ENCODE data around the gene PLCH2. TPM values are rescaled to one million over a fixed set of nuclear protein-coding genes. Genes with fewer than 3 reads are reported as not detected.

The PLCH2 gene
- total RNA-seq, 2 donors from 2014 or later, result 5.7 to 27.4 TPM

GRCh38 chr1:2506901-2507565 is 30.9 kb downstream of the PLCH2 start:
- WGBS, 2 donors, result 55 to 58% methylated on average over 8 to 15 of the region's 15 CpGs
- Histone ChIP-seq H3K36me3 (replicated peaks in 1 of 2; ENCODE audit: insufficient read depth in 1 of 2, low read depth in 2 of 2) (peaks cover 14 to 18% of the 10 kb centered on the region in 2 donors), H3K4me3 (no peak overlapping the region), H3K9me3 (no peaks in the 10 kb centered on the region), H3K27ac (no peak overlapping the region), H3K4me1 (no peaks in the 10 kb centered on the region), H3K27me3 (peaks cover 0 to 4% of the 10 kb centered on the region in 2 donors)
- TF ChIP-seq CTCF (IDR thresholded peaks at IDR 0.05), result no peak
- no peak for TF ChIP-seq POLR2A (IDR thresholded peaks at IDR 0.05)
- intact Hi-C loops (cut with DNase I), result no loop called here
- ATAC-seq (no peak), DNase-seq (no peak)

GRCh38 chr1:2507744-2508155 is 31.7 kb downstream of the PLCH2 start:
- Histone ChIP-seq H3K27ac (no peak overlapping the region), H3K27me3 (peaks cover 0 to 4% of the 10 kb centered on the region in 2 donors), H3K36me3 (replicated peaks in 1 of 2; ENCODE audit: insufficient read depth in 1 of 2, low read depth in 2 of 2) (peaks cover 17 to 20% of the 10 kb centered on the region in 2 donors), H3K9me3 (no peaks in the 10 kb centered on the region), H3K4me1 (no peaks in the 10 kb centered on the region), H3K4me3 (no peak overlapping the region)
- DNase-seq, result no peak
- intact Hi-C loops (cut with DNase I), result no loop called here
- 90% methylated on average over 5 of the region's 6 CpGs; no CpG with 5 or more reads in 1 of the 2 donors for WGBS, 2 donors
- no peak for TF ChIP-seq POLR2A (IDR thresholded peaks at IDR 0.05)
- no peak for TF ChIP-seq CTCF (IDR thresholded peaks at IDR 0.05)
- ATAC-seq, result no peak

GRCh38 chr1:2508180-2508579 is 32.1 kb downstream of the PLCH2 start:
- no peak overlapping the region for H3K4me3 ChIP-seq
- TF ChIP-seq POLR2A (IDR thresholded peaks at IDR 0.05) (no peak), CTCF (IDR thresholded peaks at IDR 0.05) (no peak)
- H3K27ac ChIP-seq, result no peak overlapping the region
- intact Hi-C loops (cut with DNase I), result no loop called here
- ATAC-seq (no peak), DNase-seq (no peak)
- no peaks in the 10 kb centered on the region for H3K4me1 ChIP-seq
- no peaks in the 10 kb centered on the region for H3K9me3 ChIP-seq
- H3K36me3 ChIP-seq (replicated peaks in 1 of 2; ENCODE audit: insufficient read depth in 1 of 2, low read depth in 2 of 2), result peaks cover 20 to 21% of the 10 kb centered on the region in 2 donors
- peaks cover 0 to 4% of the 10 kb centered on the region in 2 donors for H3K27me3 ChIP-seq
- 83 to 86% methylated on average over 17 to 22 of the region's 24 CpGs for WGBS, 2 donors

- TF ChIP-seq POLR2A (IDR thresholded peaks at IDR 0.05), result no peak
- WGBS, 2 donors, result 94 to 95% methylated on average over 16 to 29 of the region's 29 CpGs
- ATAC-seq, result no peak
Measured at GRCh38 chr1:2508751-2509150, 32.7 kb downstream of the PLCH2 start.

GRCh38 chr1:2509589-2509988 is 33.5 kb downstream of the PLCH2 start:
- peaks cover 28 to 32% of the 10 kb centered on the region in 2 donors for H3K36me3 ChIP-seq (replicated peaks in 1 of 2; ENCODE audit: insufficient read depth in 1 of 2, low read depth in 2 of 2)
- H3K4me3 ChIP-seq, result no peak overlapping the region
- 64 to 71% methylated on average over 9 to 10 of the region's 11 CpGs for WGBS, 2 donors
- H3K9me3 ChIP-seq, result no peaks in the 10 kb centered on the region
- DNase-seq (no peak), ATAC-seq (no peak)
- H3K27me3 ChIP-seq, result peaks cover 0 to under 1% of the 10 kb centered on the region in 2 donors
- intact Hi-C loops (cut with DNase I), result no loop called here
- no peak for TF ChIP-seq POLR2A (IDR thresholded peaks at IDR 0.05)
- no peak for TF ChIP-seq CTCF (IDR thresholded peaks at IDR 0.05)
- H3K4me1 ChIP-seq, result no peaks in the 10 kb centered on the region
- no peak overlapping the region for H3K27ac ChIP-seq

More at GRCh38 chr1:2508751-2509150, 32.7 kb downstream of the PLCH2 start:
- Histone ChIP-seq H3K9me3 (no peaks in the 10 kb centered on the region), H3K4me1 (no peaks in the 10 kb centered on the region), H3K4me3 (no peak overlapping the region), H3K27ac (no peak overlapping the region), H3K36me3 (replicated peaks in 1 of 2; ENCODE audit: insufficient read depth in 1 of 2, low read depth in 2 of 2) (peaks cover 22 to 27% of the 10 kb centered on the region in 2 donors), H3K27me3 (peaks cover 0 to 4% of the 10 kb centered on the region in 2 donors)
- intact Hi-C loops (cut with DNase I), result no loop called here
- no peak for DNase-seq

All from body of pancreas (tissue), 4 donors.